ENCODE data around the gene RCOR3. TPM values are rescaled to one million over a fixed set of nuclear protein-coding genes. Genes with fewer than 3 reads are reported as not detected.
"Not testable (repeated sequence)": the region's sequence is repeated elsewhere in the genome, so short reads cannot be mapped to it uniquely, and the experiment has no call there.

The RCOR3 gene
- 40.5 and 41.8 TPM in 2 replicates for total RNA-seq

GRCh38 chr1:211258756-211259637 lies at the start of gene RCOR3:
Gene RCOR3, plus strand, starts transcription at chr1:211259366. Its CDS starts 195 bp downstream, at chr1:211259561.
- intact Hi-C loops (cut with micrococcal nuclease) = loop anchor here (1.0 to 5.0 kb wide), 13 partner anchors 30 to 1497 kb away; partner anchors contain the start of genes DTL, INTS7, KCNH1 and LPGAT1

- intact Hi-C loops (cut with micrococcal nuclease) = no loop called here
These were observed 49.1 kb upstream of the RCOR3 start for GRCh38 chr1:211210052-211210451.

GRCh38 chr1:211210965-211211364 lies 48.2 kb upstream of the RCOR3 start:
- intact Hi-C loops (cut with micrococcal nuclease) = no loop called here

GRCh38 chr1:211213702-211214101 lies 45.5 kb upstream of the RCOR3 start:
- intact Hi-C loops (cut with micrococcal nuclease) = no loop called here

- intact Hi-C loops (cut with micrococcal nuclease) = no loop called here
These were observed 43.6 kb upstream of the RCOR3 start for GRCh38 chr1:211215577-211215976.

GRCh38 chr1:211217392-211217791 lies 41.8 kb upstream of the RCOR3 start:
- intact Hi-C loops (cut with micrococcal nuclease) = no loop called here

- intact Hi-C loops (cut with micrococcal nuclease) = not testable (repeated sequence)
These were observed 36.5 kb upstream of the RCOR3 start for GRCh38 chr1:211222469-211223234.

GRCh38 chr1:211228573-211229364 lies 30.4 kb upstream of the RCOR3 start:
- intact Hi-C loops (cut with micrococcal nuclease) = loop anchor here (1.0 kb wide), 1 partner anchor 30 kb away; no protein-coding TSS in a partner anchor

GRCh38 chr1:211229365-211229759 lies 29.8 kb upstream of the RCOR3 start:
- intact Hi-C loops (cut with micrococcal nuclease) = loop anchor here (1.0 kb wide), 1 partner anchor 29 kb away; no protein-coding TSS in a partner anchor

- intact Hi-C loops (cut with micrococcal nuclease) = no loop called here
These were observed 27.3 kb upstream of the RCOR3 start for GRCh38 chr1:211231873-211232272.

GRCh38 chr1:211236633-211237320 lies 22.4 kb upstream of the RCOR3 start:
- intact Hi-C loops (cut with micrococcal nuclease) = no loop called here

- intact Hi-C loops (cut with micrococcal nuclease) = no loop called here
These were observed 21.6 kb upstream of the RCOR3 start for GRCh38 chr1:211237579-211237978.

- intact Hi-C loops (cut with micrococcal nuclease) = not testable (repeated sequence)
These were observed 18.6 kb upstream of the RCOR3 start for GRCh38 chr1:211240567-211240966.

- intact Hi-C loops (cut with micrococcal nuclease) = no loop called here
These were observed 18.1 kb upstream of the RCOR3 start for GRCh38 chr1:211241071-211241470.

- intact Hi-C loops (cut with micrococcal nuclease) = not testable (repeated sequence)
These were observed 15.5 kb upstream of the RCOR3 start for GRCh38 chr1:211243639-211244038.

- intact Hi-C loops (cut with micrococcal nuclease) = not testable (repeated sequence)
These were observed 12.6 kb upstream of the RCOR3 start for GRCh38 chr1:211246583-211246982.

GRCh38 chr1:211247921-211248320 lies 11.2 kb upstream of the RCOR3 start:
- intact Hi-C loops (cut with micrococcal nuclease) = no loop called here

- intact Hi-C loops (cut with micrococcal nuclease) = not testable (repeated sequence)
These were observed 9.6 kb upstream of the RCOR3 start for GRCh38 chr1:211249611-211250010.

- intact Hi-C loops (cut with micrococcal nuclease) = loop anchor here (1.0 to 5.0 kb wide), 8 partner anchors 29 to 1496 kb away; partner anchors contain the start of genes KCNH1 and LPGAT1
These were observed 1.3 kb upstream of the RCOR3 start for GRCh38 chr1:211257826-211258225.

- intact Hi-C loops (cut with micrococcal nuclease) = loop anchor here (1.0 to 5.0 kb wide), 8 partner anchors 29 to 1496 kb away; partner anchors contain the start of genes KCNH1 and LPGAT1
These were observed 833 bp upstream of the RCOR3 start for GRCh38 chr1:211258310-211258755.

All from T-helper 1 cell treated with Interleukin-12 subunit alpha and Interleukin-12 subunit beta and Interleukin-4 antibody, amounts not matched to agents 30 ng/mL and 1 ng/mL, for 36 hours (primary cell).